CD14-positive monocyte (primary cell): Measurements from ENCODE around the gene UBR7. TPM values are rescaled to one million over a fixed set of nuclear protein-coding genes. Genes with fewer than 3 reads are reported as not detected.
"Not testable (repeated sequence)": the region's sequence is repeated elsewhere in the genome, so short reads cannot be mapped to it uniquely, and the experiment has no call there.

Experiments
- DNase-seq, 3 donors: peaks; one replicate each; pipeline ENCODE4 v3.0.0-alpha.2; 2011 to 2022
- H2AFZ ChIP-seq: 2 replicates; pipeline ENCODE4 v1.6.0; 2012; ENCODE audit warnings: mild to moderate bottlenecking, low read depth, low read length, inconsistent platforms; ENCODE audit not compliant: insufficient read depth, poor library complexity, severe bottlenecking
- H3K27ac ChIP-seq, 2 donors: 1 replicate in 1 of 2; 2 replicates in 1 of 2; pipeline ENCODE4 v1.5.1; 2012 to 2013; ENCODE audit warnings: low read length in 2 of 2, control low read depth in 1 of 2, inconsistent platforms in 1 of 2, low read depth in 1 of 2, mild to moderate bottlenecking in 1 of 2
- H3K27me3 ChIP-seq, 2 donors: one replicate each; pipeline versions ENCODE4 v1.6.0 to v1.6.1; 2011 to 2013; ENCODE audit warnings: low read length in 2 of 2; ENCODE audit not compliant: control insufficient read depth in 2 of 2, insufficient read depth in 2 of 2
- H3K36me3 ChIP-seq, 2 donors: replicated peaks in 1 of 2; 1 replicate in 1 of 2; 2 replicates in 1 of 2; pipeline versions ENCODE4 v1.5.1 to v1.6.1; 2012 to 2013; ENCODE audit warnings: low read length in 2 of 2, control low read depth in 1 of 2, inconsistent platforms in 1 of 2, mild to moderate bottlenecking in 1 of 2; ENCODE audit not compliant: insufficient read depth in 2 of 2, control insufficient read depth in 1 of 2
- H3K4me1 ChIP-seq, 2 donors: 1 replicate in 1 of 2; 2 replicates in 1 of 2; pipeline versions ENCODE4 v1.5.1 to v1.6.1; 2012 to 2013; ENCODE audit warnings: low read length in 2 of 2, control low read depth in 1 of 2, inconsistent platforms in 1 of 2, mild to moderate bottlenecking in 1 of 2, moderate library complexity in 1 of 2; ENCODE audit not compliant: insufficient read depth in 2 of 2, control insufficient read depth in 1 of 2
- H3K4me2 ChIP-seq: replicated peaks from 2 replicates; pipeline ENCODE3; 2012; ENCODE audit warnings: low read length, moderate library complexity, mild to moderate bottlenecking; ENCODE audit not compliant: poor library complexity, severe bottlenecking; ENCODE audit errors: extremely low read depth
- H3K4me3 ChIP-seq, 3 experiments: fragments of 200-600 bp in 1 of 3; sonication (generic) in 1 of 3; replicated peaks in 1 of 3; 1 replicate in 2 of 3; 2 replicates in 1 of 3; pipeline ENCODE4 v1.5.1; 2011 to 2013; ENCODE audit warnings: low read length in 3 of 3, mild to moderate bottlenecking in 3 of 3, control low read depth in 2 of 3, low read depth in 2 of 3, inconsistent platforms in 1 of 3, moderate library complexity in 1 of 3
- H3K79me2 ChIP-seq: 2 replicates; pipeline ENCODE4 v1.6.0; 2012; ENCODE audit warnings: mild to moderate bottlenecking, control low read depth, inconsistent platforms, low read length, moderate library complexity; ENCODE audit not compliant: insufficient read depth
- H3K9ac ChIP-seq: 2 replicates; pipeline ENCODE4 v1.6.0; 2017; ENCODE audit warnings: low read length, mild to moderate bottlenecking; ENCODE audit not compliant: insufficient read depth, poor library complexity, severe bottlenecking
- H3K9me3 ChIP-seq, 2 donors: replicated peaks in 1 of 2; 1 replicate in 1 of 2; 2 replicates in 1 of 2; pipeline versions ENCODE4 v1.5.1 to v1.6.1; 2012 to 2013; ENCODE audit warnings: low read length in 2 of 2, control low read depth in 1 of 2; ENCODE audit not compliant: control insufficient read depth in 1 of 2, insufficient read depth in 1 of 2
- H4K20me1 ChIP-seq: 2 replicates; pipeline ENCODE4 v1.6.0; 2012; ENCODE audit warnings: mild to moderate bottlenecking, low read length, control low read depth, moderate library complexity; ENCODE audit not compliant: insufficient read depth
- H3K27ac Mint-ChIP-seq, 7 donors: one replicate each; pipeline ENCODE4 v1.8.0; 2020; ENCODE audit warnings: mild to moderate bottlenecking in 7 of 7, mixed read lengths in 7 of 7, moderate library complexity in 6 of 7, inconsistent platforms in 2 of 7
- H3K27me3 Mint-ChIP-seq, 3 donors: one replicate each; pipeline ENCODE4 v1.8.0; 2021 to 2022; ENCODE audit warnings: low read depth in 3 of 3, mild to moderate bottlenecking in 3 of 3, mixed read lengths in 3 of 3, moderate library complexity in 3 of 3, inconsistent platforms in 1 of 3
- H3K36me3 Mint-ChIP-seq, 2 donors: one replicate each; pipeline ENCODE4 v1.8.0; 2020; ENCODE audit warnings: mixed read lengths in 2 of 2, inconsistent platforms in 1 of 2, mild to moderate bottlenecking in 1 of 2
- H3K4me1 Mint-ChIP-seq: one replicate; pipeline ENCODE4 v1.8.0; 2020; ENCODE audit warnings: mild to moderate bottlenecking, mixed read lengths
- H3K4me3 Mint-ChIP-seq, 2 donors: one replicate each; pipeline ENCODE4 v1.8.0; 2020; ENCODE audit warnings: mild to moderate bottlenecking in 2 of 2, mixed read lengths in 2 of 2, moderate library complexity in 1 of 2
- H3K9me3 Mint-ChIP-seq, 7 donors: one replicate each; pipeline ENCODE4 v1.8.0; 2020 to 2022; ENCODE audit warnings: mixed read lengths in 7 of 7, mild to moderate bottlenecking in 6 of 7, moderate library complexity in 6 of 7, inconsistent platforms in 2 of 7
- CTCF ChIP-seq: fragments of 200-600 bp; IDR thresholded peaks from one replicate; pipeline ENCODE4 v1.8.0; 2022; ENCODE audit warnings: antibody characterized with exemption, mild to moderate bottlenecking
- WGBS: methylation state at CpG from one replicate; pipeline ENCODE4 v1.1.5; 2013; ENCODE audit warnings: missing lambda C conversion rate; ENCODE audit not compliant: insufficient coverage; 5-methylcytosine and 5-hydroxymethylcytosine counted together
- intact Hi-C, 2 donors: fragments of 100-400 bp; cut with micrococcal nuclease; formaldehyde crosslinking; loops; one replicate each; pipeline versions ENCODE4 v1.15.0 to v1.15.1; 2023
- polyA plus RNA-seq, 3 donors: library from polyadenylated mRNA; depleted of rRNA in 1 of 3; unstranded in 2 of 3; stranded (reverse) in 1 of 3; fragments of 300-500 nt in 2 of 3; fragments of >200 nt in 1 of 3; fragmentation: Illumina TruSeq in 2 of 3; gene quantifications; 1 replicate in 2 of 3; 2 replicates in 1 of 3; pipeline ENCODE4 v1.2.3, GENCODE V29; 2012 to 2021

UBR7 gene
- polyA plus RNA-seq, 3 donors, result 8.2 to 16.7 (median 14.0) TPM

GRCh38 chr14:93163564-93163963, 43.5 kb upstream of the UBR7 start:
- H3K4me1 Mint-ChIP-seq, result peaks cover 4% of the 10 kb centered on the region
- no peaks in the 10 kb centered on the region for H3K27me3 ChIP-seq
- intact Hi-C loops, result no loop called here
- no peaks in the 10 kb centered on the region for H3K9me3 Mint-ChIP-seq
- WGBS, result no CpG with 5 or more reads among the region's 5 CpGs
- H4K20me1 ChIP-seq, result no peaks in the 10 kb centered on the region
- H3K27ac Mint-ChIP-seq, result no peak overlapping the region
- TF ChIP-seq CTCF, result no peak
- DNase-seq, result no peak
- no peaks in the 10 kb centered on the region for H3K27me3 Mint-ChIP-seq
- no peak overlapping the region for H3K9ac ChIP-seq
- H3K4me3 Mint-ChIP-seq, result no peak overlapping the region
- no peaks in the 10 kb centered on the region for H3K79me2 ChIP-seq
- peaks cover 0 to under 1% of the 10 kb centered on the region in 2 donors for H3K4me1 ChIP-seq
- H3K4me2 ChIP-seq, result no peak overlapping the region
- no peak overlapping the region for H3K4me3 ChIP-seq
- no peaks in the 10 kb centered on the region for H3K9me3 ChIP-seq
- no peak overlapping the region for H2AFZ ChIP-seq
- no peak overlapping the region for H3K27ac ChIP-seq
- H3K36me3 ChIP-seq, result no peaks in the 10 kb centered on the region
- no peaks in the 10 kb centered on the region for H3K36me3 Mint-ChIP-seq

GRCh38 chr14:93165271-93166265, 41.5 kb upstream of the UBR7 start:
- WGBS, result 91% methylated on average over 6 of the region's 26 CpGs
- H4K20me1 ChIP-seq, H3K27me3 Mint-ChIP-seq, H2AFZ ChIP-seq, H3K27me3 ChIP-seq, H3K79me2 ChIP-seq, H3K4me1 ChIP-seq, H3K4me2 ChIP-seq, H3K9me3 Mint-ChIP-seq, H3K9me3 ChIP-seq, DNase-seq, H3K36me3 Mint-ChIP-seq, H3K4me1 Mint-ChIP-seq, H3K4me3 Mint-ChIP-seq, H3K27ac ChIP-seq, intact Hi-C loops, H3K9ac ChIP-seq, H3K4me3 ChIP-seq, H3K36me3 ChIP-seq: not testable (repeated sequence)
- H3K27ac Mint-ChIP-seq, result peak overlapping the region in 1 of 7 donors; percentile 9

GRCh38 chr14:93168610-93169009, 38.4 kb upstream of the UBR7 start:
- H3K27me3 Mint-ChIP-seq, intact Hi-C loops, H3K9me3 Mint-ChIP-seq, H3K4me2 ChIP-seq, H3K27me3 ChIP-seq, H3K27ac Mint-ChIP-seq, H3K9ac ChIP-seq, H3K79me2 ChIP-seq, H3K4me1 ChIP-seq, H3K9me3 ChIP-seq, H3K4me3 ChIP-seq, H3K4me3 Mint-ChIP-seq, H4K20me1 ChIP-seq, H3K36me3 Mint-ChIP-seq, DNase-seq, H3K4me1 Mint-ChIP-seq, H3K27ac ChIP-seq, H2AFZ ChIP-seq, H3K36me3 ChIP-seq: not testable (repeated sequence)
- 66% methylated on average over 7 of the region's 9 CpGs for WGBS

- H3K36me3 ChIP-seq, H3K9ac ChIP-seq, H3K27me3 ChIP-seq, H3K9me3 Mint-ChIP-seq, H3K4me3 ChIP-seq, H3K4me1 ChIP-seq, H2AFZ ChIP-seq, H3K27me3 Mint-ChIP-seq, H3K27ac ChIP-seq, DNase-seq, H3K4me2 ChIP-seq, H3K36me3 Mint-ChIP-seq, H4K20me1 ChIP-seq, H3K27ac Mint-ChIP-seq, H3K79me2 ChIP-seq, H3K4me3 Mint-ChIP-seq, H3K9me3 ChIP-seq, H3K4me1 Mint-ChIP-seq: not testable (repeated sequence)
- WGBS, result no CpG with 5 or more reads among the region's 6 CpGs
- intact Hi-C loops, result loop anchor here in 1 of 2 donors (10.0 kb wide), 1 partner anchor 215 kb away; no protein-coding TSS in a partner anchor
Observed at GRCh38 chr14:93169619-93170018, 37.4 kb upstream of the UBR7 start.
